Measurements from ENCODE around the gene POLR1H.

The POLR1H gene

GRCh38 chr6:30111266-30111856 is 50.3 kb downstream of the POLR1H start:
- no peak for TF ChIP-seq FOXP2 (optimal IDR thresholded peaks at IDR 0.05; ENCODE audit: borderline replicate concordance, extremely low read depth, extremely low read length, insufficient read depth)

GRCh38 chr6:30112402-30112994 is 51.4 kb downstream of the POLR1H start:
- TF ChIP-seq SIN3A (IDR thresholded peaks at IDR 0.05; ENCODE audit: borderline replicate concordance, insufficient read depth, low read length) (no peak), POLR2AphosphoS5 (IDR thresholded peaks at IDR 0.05; ENCODE audit: low read depth, low read length) (no peak), FOXP2 (optimal IDR thresholded peaks at IDR 0.05; ENCODE audit: borderline replicate concordance, extremely low read depth, extremely low read length, insufficient read depth) (no peak), REST (IDR thresholded peaks at IDR 0.05; ENCODE audit: insufficient read depth in 1 of 2, low read depth in 2 of 2, low read length in 2 of 2) (no peak), TAF1 (IDR thresholded peaks at IDR 0.05; ENCODE audit: borderline replicate concordance, insufficient read depth, low read length) (no peak)

- TF ChIP-seq SIN3A (IDR thresholded peaks at IDR 0.05; ENCODE audit: borderline replicate concordance, insufficient read depth, low read length) (no peak), FOXP2 (optimal IDR thresholded peaks at IDR 0.05; ENCODE audit: borderline replicate concordance, extremely low read depth, extremely low read length, insufficient read depth) (no peak), REST (IDR thresholded peaks at IDR 0.05; ENCODE audit: insufficient read depth in 1 of 2, low read depth in 2 of 2, low read length in 2 of 2) (no peak), POLR2AphosphoS5 (IDR thresholded peaks at IDR 0.05; ENCODE audit: low read depth, low read length) (no peak), TAF1 (IDR thresholded peaks at IDR 0.05; ENCODE audit: borderline replicate concordance, insufficient read depth, low read length) (no peak)
Measured at GRCh38 chr6:30113003-30113759, 52.1 kb downstream of the POLR1H start, which contains the start of gene TRIM31. TSS of gene TRIM31 (minus strand) at chr6:30113090. CDS start at chr6:30112805, 285 bp downstream.

- TF ChIP-seq FOXP2 (optimal IDR thresholded peaks at IDR 0.05; ENCODE audit: borderline replicate concordance, extremely low read depth, extremely low read length, insufficient read depth): no peak
- TF ChIP-seq TAF1 (IDR thresholded peaks at IDR 0.05; ENCODE audit: borderline replicate concordance, insufficient read depth, low read length): no peak
- TF ChIP-seq REST (IDR thresholded peaks at IDR 0.05; ENCODE audit: insufficient read depth in 1 of 2, low read depth in 2 of 2, low read length in 2 of 2): no peak
- TF ChIP-seq POLR2AphosphoS5 (IDR thresholded peaks at IDR 0.05; ENCODE audit: low read depth, low read length): no peak
- no peak for TF ChIP-seq SIN3A (IDR thresholded peaks at IDR 0.05; ENCODE audit: borderline replicate concordance, insufficient read depth, low read length)
Measured at GRCh38 chr6:30113841-30114240, 52.8 kb downstream of the POLR1H start.
